HG03442 (cell line): ENCODE measurements around the gene ZSWIM9.

ENCODE experiments used
- ATAC-seq: cut with Tn5 transposase; IDR thresholded peaks from one replicate; pipeline ENCODE4 v1.9.1; 2021; ENCODE audit warnings: mild to moderate bottlenecking, moderate library complexity; ENCODE audit not compliant: unreplicated experiment

The ZSWIM9 gene

GRCh38 chr19:48169939-48170803 is at the start of gene ZSWIM9, which contains the start of gene LIG1:
ZSWIM9 (plus strand) TSS chr19:48170680; CDS start chr19:48171803, 1,123 bp downstream.
LIG1 (minus strand) TSS chr19:48170344; CDS start chr19:48165566, 4,778 bp downstream.
- ATAC-seq = peak; percentile 73

- ATAC-seq = no peak
Measured at GRCh38 chr19:48121066-48121465, 49.4 kb upstream of the ZSWIM9 start.

GRCh38 chr19:48121909-48122371 is 48.5 kb upstream of the ZSWIM9 start:
- no peak for ATAC-seq

DNA sequence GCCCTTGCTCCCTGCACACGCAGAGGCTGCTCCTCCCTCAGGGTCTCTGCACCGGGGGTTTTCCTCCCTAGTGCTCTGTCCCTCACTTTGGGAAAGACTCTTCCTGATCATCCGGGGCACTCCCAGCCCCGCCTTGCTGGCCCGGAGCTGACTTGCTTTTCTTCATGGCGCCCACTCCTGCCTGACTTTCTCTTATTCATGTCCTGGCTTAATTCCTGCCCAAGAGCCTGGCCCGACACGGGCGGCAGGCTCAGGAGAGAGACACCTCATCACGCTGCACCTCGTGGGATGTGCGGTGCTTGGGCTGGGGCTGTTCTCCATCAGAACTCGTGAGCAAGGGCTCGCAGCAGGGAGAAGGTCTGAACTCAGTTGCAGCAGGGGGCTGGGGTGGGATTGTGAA is 48.1 kb upstream of the ZSWIM9 start:
- no peak for ATAC-seq

- no peak for ATAC-seq
Measured at GRCh38 chr19:48123907-48124651, 46.4 kb upstream of the ZSWIM9 start.

GRCh38 chr19:48127561-48127960 is 42.9 kb upstream of the ZSWIM9 start:
- no peak for ATAC-seq

DNA sequence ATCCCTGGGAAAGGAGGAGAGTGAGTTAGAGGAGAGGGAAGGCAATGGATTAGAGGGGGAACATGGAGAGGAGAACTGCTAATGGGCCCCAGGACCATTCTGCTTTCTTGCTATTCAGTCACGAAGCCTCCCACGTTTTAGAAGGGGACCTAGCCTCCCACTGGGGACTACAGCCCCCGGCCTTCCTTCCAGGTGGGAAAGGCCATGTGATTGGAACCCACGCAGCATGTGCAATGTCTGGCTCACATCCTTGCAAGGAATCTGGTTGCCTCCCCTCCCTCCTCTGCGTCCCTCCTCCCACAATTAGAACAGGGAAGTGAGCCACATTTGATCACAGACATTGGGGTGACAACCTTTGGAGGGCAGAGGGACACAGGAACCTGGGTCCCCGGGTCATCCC is 37.4 kb upstream of the ZSWIM9 start:
- no peak for ATAC-seq

DNA sequence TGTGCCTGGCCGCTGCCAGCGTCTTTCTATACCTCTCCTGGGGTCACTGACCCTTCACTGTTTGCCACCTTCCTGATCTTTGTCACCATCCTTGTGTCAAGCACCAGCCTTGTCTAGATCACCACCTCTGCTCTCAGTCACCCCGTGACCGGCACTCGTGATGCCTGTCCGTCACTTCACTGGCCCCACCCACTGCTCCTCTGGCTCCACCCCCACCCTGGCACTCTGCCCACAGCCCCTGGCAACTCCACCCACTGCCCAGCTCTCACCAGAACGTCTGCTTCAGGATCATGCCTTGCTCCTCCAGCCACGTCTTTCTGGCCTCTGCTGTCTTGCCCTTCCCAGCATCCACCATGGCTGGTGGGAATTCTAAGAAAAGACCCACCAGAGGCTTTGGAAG is 35.1 kb upstream of the ZSWIM9 start:
- ATAC-seq = no peak

GRCh38 chr19:48136547-48136946 is 33.9 kb upstream of the ZSWIM9 start:
- no peak for ATAC-seq

GRCh38 chr19:48137411-48137810 is 33.1 kb upstream of the ZSWIM9 start:
- ATAC-seq = no peak

DNA sequence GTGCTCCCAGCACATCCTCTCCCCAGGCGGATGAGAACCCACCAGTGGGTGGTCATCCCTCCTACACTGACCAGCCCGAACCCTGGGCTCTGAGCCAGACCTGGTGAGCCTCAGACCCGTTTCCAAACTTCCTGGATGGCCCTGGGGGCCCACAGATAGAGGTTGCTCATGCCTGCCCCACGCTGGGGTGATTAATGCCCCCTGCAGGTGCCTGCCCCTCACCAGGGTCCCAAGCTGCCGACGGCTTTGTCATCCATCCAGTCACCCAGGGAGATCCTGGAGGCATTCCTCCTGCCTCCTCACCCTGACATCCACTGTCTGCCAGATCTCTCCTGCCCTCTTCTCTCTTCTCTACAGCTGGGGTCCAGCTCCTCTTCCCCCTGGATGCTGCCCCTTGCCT is 31.4 kb upstream of the ZSWIM9 start:
- ATAC-seq = no peak

DNA sequence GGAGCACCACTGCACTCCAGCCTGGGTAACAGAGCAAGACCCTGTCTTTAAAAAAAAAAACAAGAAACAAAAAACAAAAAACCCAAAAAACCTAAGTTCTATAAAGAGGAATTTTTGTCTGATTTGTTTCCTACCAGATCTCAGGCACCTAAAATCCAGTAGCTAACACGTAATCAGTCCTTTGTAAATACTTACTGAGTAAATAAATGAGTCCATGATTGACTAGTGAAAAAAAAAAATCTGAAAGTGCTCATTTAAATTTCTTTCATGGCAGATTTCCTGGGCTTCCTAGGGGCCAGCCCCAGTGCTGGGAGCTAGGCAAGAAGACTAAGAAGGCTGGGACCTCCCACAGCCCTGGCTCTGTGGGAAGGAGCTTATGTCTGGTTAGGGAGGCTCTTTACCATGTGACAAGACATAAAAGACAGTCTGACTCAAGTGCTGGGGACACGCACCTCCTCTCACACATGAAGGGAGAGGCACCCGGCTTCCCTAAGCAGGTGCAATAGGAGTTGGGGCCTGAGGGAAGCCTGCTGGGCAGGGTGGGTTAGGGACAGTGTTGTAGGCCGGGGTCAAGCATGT is 22.8 kb upstream of the ZSWIM9 start:
- no peak for ATAC-seq

DNA sequence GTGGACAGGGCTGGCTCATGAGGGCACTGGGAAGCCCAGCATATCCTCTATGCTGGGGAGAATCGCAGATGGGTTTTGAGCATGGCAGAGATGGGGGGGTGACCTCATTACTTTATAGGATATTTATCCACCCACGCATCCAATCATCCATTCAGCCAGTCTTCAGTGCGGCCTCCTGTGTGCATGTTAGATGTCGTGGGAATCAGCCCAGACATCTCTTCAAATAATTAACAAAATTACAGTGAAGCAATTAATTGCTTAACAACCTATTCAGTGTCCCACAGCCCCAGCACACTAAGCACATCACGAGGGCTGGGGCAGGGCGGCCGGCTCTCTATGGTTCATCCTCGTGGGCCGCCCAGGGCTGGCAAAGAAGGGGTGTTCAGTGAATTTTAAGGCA is 21.9 kb upstream of the ZSWIM9 start:
- no peak for ATAC-seq

GRCh38 chr19:48149430-48149829 is 21.1 kb upstream of the ZSWIM9 start:
- no peak for ATAC-seq

- ATAC-seq = no peak
Measured at GRCh38 chr19:48152551-48152950, 17.9 kb upstream of the ZSWIM9 start.

DNA sequence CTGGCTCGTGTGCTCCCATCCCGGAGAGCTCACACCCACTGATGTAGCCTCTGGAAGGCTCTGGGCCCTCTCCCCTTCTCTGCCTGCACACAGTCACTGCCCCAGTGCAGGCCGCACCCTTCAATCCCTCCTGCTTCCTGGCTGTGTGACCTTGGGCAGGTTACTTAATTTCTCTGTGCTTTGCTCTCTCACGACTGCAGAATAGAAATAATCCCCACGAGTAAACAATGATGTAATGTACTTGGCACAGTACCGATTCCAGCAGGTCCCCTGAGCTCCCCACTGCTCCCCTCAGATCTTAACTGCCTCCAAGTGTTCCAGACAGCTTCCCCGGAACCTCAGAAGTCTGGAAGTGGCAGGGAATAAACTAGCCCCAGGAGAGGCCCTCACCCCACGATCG is 16.5 kb upstream of the ZSWIM9 start:
- ATAC-seq = no peak

- ATAC-seq = no peak
Measured at GRCh38 chr19:48158210-48158790, 12.2 kb upstream of the ZSWIM9 start.

DNA sequence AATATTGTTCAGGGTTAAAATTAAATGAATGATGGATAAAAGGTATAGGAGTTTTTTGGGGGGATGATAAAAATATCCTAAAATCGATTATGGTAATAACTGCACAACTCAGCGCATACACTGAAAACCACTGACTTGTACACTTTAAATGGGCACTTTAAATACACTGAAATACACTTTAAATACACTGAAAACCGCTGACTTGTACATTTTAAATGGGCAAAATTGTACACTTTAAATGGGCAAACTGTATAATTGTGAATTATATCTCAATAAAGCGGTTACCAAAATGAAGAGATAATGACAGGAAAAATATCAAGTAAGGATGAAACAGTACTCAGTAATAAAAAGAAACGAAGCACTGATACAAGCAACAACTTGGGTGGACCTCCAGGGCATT is 1.8 kb upstream of the ZSWIM9 start:
- ATAC-seq = no peak

DNA sequence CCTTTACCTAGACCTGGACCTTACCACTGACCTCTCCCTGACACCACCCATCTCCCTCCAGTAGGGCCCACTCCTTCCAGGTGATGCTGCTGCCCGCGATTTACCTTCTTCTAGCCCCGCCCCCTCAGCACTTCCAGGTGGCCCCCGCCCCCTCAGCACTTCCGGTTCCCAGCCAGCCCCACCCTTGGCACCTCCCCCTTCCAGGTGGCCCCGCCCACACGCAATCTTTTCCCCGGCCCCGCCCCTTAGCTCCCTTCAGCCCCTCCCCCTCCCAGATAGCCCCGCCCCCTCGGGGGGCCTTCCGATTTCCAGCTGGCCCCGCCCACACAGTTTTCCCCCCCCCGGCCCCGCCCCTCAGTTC is 922 bp upstream of the ZSWIM9 start:
- peak; percentile 22 for ATAC-seq

DNA sequence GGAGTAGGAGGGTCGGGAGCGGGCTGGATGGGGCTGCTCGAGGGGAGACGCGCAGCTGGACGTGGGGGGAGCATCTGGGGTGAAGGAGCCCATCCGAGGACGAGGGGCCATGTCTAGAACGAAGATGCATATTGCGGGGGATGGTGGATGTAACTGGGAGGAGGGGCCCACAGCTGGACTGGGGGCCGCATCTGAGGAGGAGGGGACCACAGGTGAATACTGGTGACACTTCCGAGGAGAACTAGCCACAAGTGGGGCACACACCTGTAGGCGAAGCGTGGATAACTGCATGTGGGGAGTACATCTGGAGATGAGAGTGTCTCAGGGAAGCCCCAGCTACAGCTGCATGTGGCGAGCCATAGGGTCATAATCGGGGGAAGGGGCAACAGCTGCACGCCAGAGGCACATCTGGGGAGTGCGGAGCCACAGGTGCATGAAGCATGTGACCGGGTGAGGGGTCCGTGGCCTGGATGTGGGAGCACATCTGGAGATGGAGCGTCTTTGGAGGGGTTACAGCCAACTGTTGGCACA is 402 bp downstream of the ZSWIM9 start:
- ATAC-seq = no peak

GRCh38 chr19:48171710-48172109 is 1.2 kb downstream of the ZSWIM9 start:
- ATAC-seq = no peak
